Ishikawa (cell line): ENCODE measurements around the gene CTNNBL1.

Experiments used
- CEBPB ChIP-seq: IDR thresholded peaks from 2 replicates; pipeline ENCODE4 v1.6.1; 2012
- CREB1 ChIP-seq: IDR thresholded peaks from 2 replicates; pipeline ENCODE4 v1.6.1; 2012; ENCODE audit warnings: low read depth
- RAD21 ChIP-seq: IDR thresholded peaks from 2 replicates; pipeline ENCODE4 v1.6.1; 2012; ENCODE audit warnings: low read depth
- TAF1 ChIP-seq: IDR thresholded peaks from 2 replicates; pipeline ENCODE4 v1.6.1; 2012; ENCODE audit warnings: low read depth, mild to moderate bottlenecking
- TF ChIP-seq, protein P1 (sequence below): IDR thresholded peaks from 2 replicates; pipeline ENCODE4 v1.6.1; 2012; ENCODE audit warnings: low read depth, mild to moderate bottlenecking

GRCh38 chr20:37904008-37904642, 210.3 kb downstream of the CTNNBL1 start:
- TF ChIP-seq RAD21 (no peak), TAF1 (no peak), CEBPB (no peak), CREB1 (no peak)
- TF ChIP-seq, protein P1, sequence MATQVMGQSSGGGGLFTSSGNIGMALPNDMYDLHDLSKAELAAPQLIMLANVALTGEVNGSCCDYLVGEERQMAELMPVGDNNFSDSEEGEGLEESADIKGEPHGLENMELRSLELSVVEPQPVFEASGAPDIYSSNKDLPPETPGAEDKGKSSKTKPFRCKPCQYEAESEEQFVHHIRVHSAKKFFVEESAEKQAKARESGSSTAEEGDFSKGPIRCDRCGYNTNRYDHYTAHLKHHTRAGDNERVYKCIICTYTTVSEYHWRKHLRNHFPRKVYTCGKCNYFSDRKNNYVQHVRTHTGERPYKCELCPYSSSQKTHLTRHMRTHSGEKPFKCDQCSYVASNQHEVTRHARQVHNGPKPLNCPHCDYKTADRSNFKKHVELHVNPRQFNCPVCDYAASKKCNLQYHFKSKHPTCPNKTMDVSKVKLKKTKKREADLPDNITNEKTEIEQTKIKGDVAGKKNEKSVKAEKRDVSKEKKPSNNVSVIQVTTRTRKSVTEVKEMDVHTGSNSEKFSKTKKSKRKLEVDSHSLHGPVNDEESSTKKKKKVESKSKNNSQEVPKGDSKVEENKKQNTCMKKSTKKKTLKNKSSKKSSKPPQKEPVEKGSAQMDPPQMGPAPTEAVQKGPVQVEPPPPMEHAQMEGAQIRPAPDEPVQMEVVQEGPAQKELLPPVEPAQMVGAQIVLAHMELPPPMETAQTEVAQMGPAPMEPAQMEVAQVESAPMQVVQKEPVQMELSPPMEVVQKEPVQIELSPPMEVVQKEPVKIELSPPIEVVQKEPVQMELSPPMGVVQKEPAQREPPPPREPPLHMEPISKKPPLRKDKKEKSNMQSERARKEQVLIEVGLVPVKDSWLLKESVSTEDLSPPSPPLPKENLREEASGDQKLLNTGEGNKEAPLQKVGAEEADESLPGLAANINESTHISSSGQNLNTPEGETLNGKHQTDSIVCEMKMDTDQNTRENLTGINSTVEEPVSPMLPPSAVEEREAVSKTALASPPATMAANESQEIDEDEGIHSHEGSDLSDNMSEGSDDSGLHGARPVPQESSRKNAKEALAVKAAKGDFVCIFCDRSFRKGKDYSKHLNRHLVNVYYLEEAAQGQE, result no peak
